Measurements from ENCODE around the gene GRAMD1B. TPM values are rescaled to one million over a fixed set of nuclear protein-coding genes. Genes with fewer than 3 reads are reported as not detected.
"Not testable (repeated sequence)": the region's sequence is repeated elsewhere in the genome, so short reads cannot be mapped to it uniquely, and the experiment has no call there.

The GRAMD1B gene
- total RNA-seq, 1 donor from 2014 or later = 1.4 TPM

- DNase-seq (ENCODE audit: low spot score in 2 of 2) = no peak
- Histone ChIP-seq H3K27ac (no peak overlapping the region), H3K4me3 (no peak overlapping the region), H3K4me1 (no peaks in the 10 kb centered on the region), H3K27me3 (no peaks in the 10 kb centered on the region), H3K9me3 (no peaks in the 10 kb centered on the region), H3K36me3 (no peaks in the 10 kb centered on the region)
- no peak for TF ChIP-seq CTCF (IDR thresholded peaks at IDR 0.05)
- intact Hi-C loops (cut with DNase I) = no loop called here
These were observed 139.3 kb downstream of the GRAMD1B start for GRCh38 chr11:123569393-123569792.

- no peak for TF ChIP-seq CTCF (IDR thresholded peaks at IDR 0.05)
- Histone ChIP-seq H3K27me3 (no peaks in the 10 kb centered on the region), H3K4me1 (no peaks in the 10 kb centered on the region), H3K4me3 (no peak overlapping the region), H3K9me3 (no peaks in the 10 kb centered on the region), H3K27ac (no peak overlapping the region), H3K36me3 (no peaks in the 10 kb centered on the region)
- no peak for DNase-seq (ENCODE audit: low spot score in 2 of 2)
- intact Hi-C loops (cut with DNase I) = loop anchor here (10.0 kb wide), 1 partner anchor 56 kb away; no protein-coding TSS in a partner anchor
These were observed 141.0 kb downstream of the GRAMD1B start for GRCh38 chr11:123570939-123571580.

- intact Hi-C loops (cut with DNase I) = loop anchor here (10.0 kb wide), 1 partner anchor 58 kb away; no protein-coding TSS in a partner anchor
- not testable (repeated sequence) for H3K4me1 ChIP-seq; H3K27me3 ChIP-seq; H3K36me3 ChIP-seq; H3K9me3 ChIP-seq; H3K4me3 ChIP-seq; H3K27ac ChIP-seq; DNase-seq (ENCODE audit: low spot score in 2 of 2)
These were observed 142.7 kb downstream of the GRAMD1B start for GRCh38 chr11:123572791-123573190.

GRCh38 chr11:123573286-123573685 is 143.2 kb downstream of the GRAMD1B start:
- H3K36me3 ChIP-seq = no peaks in the 10 kb centered on the region
- no peaks in the 10 kb centered on the region for H3K4me1 ChIP-seq
- H3K27me3 ChIP-seq = no peaks in the 10 kb centered on the region
- no peak for DNase-seq (ENCODE audit: low spot score in 2 of 2)
- intact Hi-C loops (cut with DNase I) = loop anchor here (10.0 kb wide), 1 partner anchor 58 kb away; no protein-coding TSS in a partner anchor
- no peak overlapping the region for H3K4me3 ChIP-seq
- no peaks in the 10 kb centered on the region for H3K9me3 ChIP-seq
- TF ChIP-seq CTCF (IDR thresholded peaks at IDR 0.05) = no peak
- H3K27ac ChIP-seq = no peak overlapping the region

- H3K27ac ChIP-seq = no peak overlapping the region
- no peak for TF ChIP-seq CTCF (IDR thresholded peaks at IDR 0.05)
- no peak for DNase-seq (ENCODE audit: low spot score in 2 of 2)
- H3K4me3 ChIP-seq = no peak overlapping the region
- H3K36me3 ChIP-seq = no peaks in the 10 kb centered on the region
- intact Hi-C loops (cut with DNase I) = loop anchor here (10.0 kb wide), 1 partner anchor 61 kb away; no protein-coding TSS in a partner anchor
- no peaks in the 10 kb centered on the region for H3K9me3 ChIP-seq
- no peaks in the 10 kb centered on the region for H3K27me3 ChIP-seq
- H3K4me1 ChIP-seq = no peaks in the 10 kb centered on the region
These were observed 145.4 kb downstream of the GRAMD1B start for GRCh38 chr11:123575441-123575840.

GRCh38 chr11:123576082-123576481 is 146.0 kb downstream of the GRAMD1B start:
- Histone ChIP-seq H3K27me3 (no peaks in the 10 kb centered on the region), H3K9me3 (no peaks in the 10 kb centered on the region), H3K4me3 (no peak overlapping the region), H3K27ac (no peak overlapping the region), H3K36me3 (no peaks in the 10 kb centered on the region), H3K4me1 (no peaks in the 10 kb centered on the region)
- DNase-seq (ENCODE audit: low spot score in 2 of 2) = no peak
- intact Hi-C loops (cut with DNase I) = loop anchor here (10.0 kb wide), 1 partner anchor 61 kb away; no protein-coding TSS in a partner anchor
- TF ChIP-seq CTCF (IDR thresholded peaks at IDR 0.05) = no peak
